Vagina (tissue), 2 donors: Measurements from ENCODE around the gene CIITA. TPM values are rescaled to one million over a fixed set of nuclear protein-coding genes. Genes with fewer than 3 reads are reported as not detected.

Experiments
- DNase-seq, 2 donors: peaks; one replicate each; pipeline ENCODE4 v3.0.0-alpha.2; 2017; ENCODE audit errors: extremely low spot score in 2 of 2
- H3K27ac ChIP-seq: fragments of 200-600 bp; sonication (generic); one replicate; pipeline ENCODE4 v1.5.1; 2019
- H3K27me3 ChIP-seq: fragments of 200-600 bp; sonication (generic); one replicate; pipeline ENCODE4 v1.5.1; 2019
- H3K36me3 ChIP-seq, 2 donors: fragments of 200-600 bp; sonication (generic); one replicate each; pipeline ENCODE4 v1.5.1; 2017 to 2019
- H3K4me1 ChIP-seq: fragments of 200-600 bp; sonication (generic); one replicate; pipeline ENCODE4 v1.5.1; 2019
- H3K4me3 ChIP-seq, 2 donors: fragments of 200-600 bp; sonication (generic); 1 replicate in 1 of 2; 2 replicates in 1 of 2; pipeline ENCODE4 v1.5.1; 2016 to 2019
- H3K9me3 ChIP-seq: fragments of 200-600 bp; sonication (generic); one replicate; pipeline ENCODE4 v1.5.1; 2019
- CTCF ChIP-seq, 3 experiments: fragments of 450-650 bp in 2 of 3; fragments of 200-600 bp in 1 of 3; sonication (generic) in 1 of 3; IDR thresholded peaks; one replicate each; pipeline ENCODE4 v1.5.1; 2017 to 2019; ENCODE audit warnings: antibody characterized with exemption in 3 of 3, mild to moderate bottlenecking in 2 of 3, moderate library complexity in 2 of 3
- POLR2A ChIP-seq, 2 donors: fragments of 450-650 bp; IDR thresholded peaks; one replicate each; pipeline ENCODE4 v1.6.1; 2017; ENCODE audit warnings: antibody characterized with exemption in 2 of 2, mild to moderate bottlenecking in 2 of 2, moderate library complexity in 2 of 2
- POLR2AphosphoS5 ChIP-seq, 2 donors: sonication (generic); formaldehyde crosslinking; IDR thresholded peaks; one replicate each; pipeline ENCODE4 v1.9.0; 2017; ENCODE audit warnings: antibody characterized with exemption in 2 of 2, mild to moderate bottlenecking in 2 of 2, low read depth in 1 of 2; ENCODE audit not compliant: insufficient read depth in 1 of 2
- intact Hi-C: fragments of 100-400 bp; cut with DNase I; formaldehyde crosslinking; loops from one replicate; pipeline ENCODE4 v1.15.1; 2023
- total RNA-seq: library from RNA; depleted of rRNA; stranded (reverse); fragments of >200 nt; gene quantifications from one replicate; pipeline ENCODE4 v1.2.3, GENCODE V29; 2016

CIITA gene
- total RNA-seq, 1 donor from 2014 or later = 16.7 TPM

GRCh38 chr16:10831894-10832886 is 44.8 kb upstream of the CIITA start:
- DNase-seq = no peak
- intact Hi-C loops = loop anchor here (10.0 kb wide), 1 partner anchor 63 kb away; no protein-coding TSS in a partner anchor
- Histone ChIP-seq H3K9me3 (no peaks in the 10 kb centered on the region), H3K36me3 (no peaks in the 10 kb centered on the region), H3K27ac (no peak overlapping the region), H3K4me1 (peaks cover 24% of the 10 kb centered on the region), H3K27me3 (no peaks in the 10 kb centered on the region), H3K4me3 (no peak overlapping the region)
- no peak for TF ChIP-seq POLR2A (IDR thresholded peaks at IDR 0.05)
- TF ChIP-seq CTCF (IDR thresholded peaks at IDR 0.05) = no peak
- no peak for TF ChIP-seq POLR2AphosphoS5 (IDR thresholded peaks at IDR 0.05; ENCODE audit: insufficient read depth in 1 of 2, low read depth in 1 of 2)

GRCh38 chr16:10833271-10833670 is 43.7 kb upstream of the CIITA start:
- no peak overlapping the region for H3K4me3 ChIP-seq
- TF ChIP-seq POLR2AphosphoS5 (IDR thresholded peaks at IDR 0.05; ENCODE audit: insufficient read depth in 1 of 2, low read depth in 1 of 2) (no peak), CTCF (IDR thresholded peaks at IDR 0.05) (no peak), POLR2A (IDR thresholded peaks at IDR 0.05) (no peak)
- no peak for DNase-seq
- H3K27me3 ChIP-seq = no peaks in the 10 kb centered on the region
- intact Hi-C loops = loop anchor here (10.0 kb wide), 1 partner anchor 62 kb away; no protein-coding TSS in a partner anchor
- no peaks in the 10 kb centered on the region for H3K36me3 ChIP-seq
- no peaks in the 10 kb centered on the region for H3K9me3 ChIP-seq
- H3K27ac ChIP-seq = no peak overlapping the region
- H3K4me1 ChIP-seq = peaks cover 13% of the 10 kb centered on the region

- H3K36me3 ChIP-seq = no peaks in the 10 kb centered on the region
- no peak overlapping the region for H3K27ac ChIP-seq
- intact Hi-C loops = loop anchor here (10.0 kb wide), 1 partner anchor 61 kb away; no protein-coding TSS in a partner anchor
- peaks cover 5% of the 10 kb centered on the region for H3K4me1 ChIP-seq
- TF ChIP-seq POLR2AphosphoS5 (IDR thresholded peaks at IDR 0.05; ENCODE audit: insufficient read depth in 1 of 2, low read depth in 1 of 2) (no peak), POLR2A (IDR thresholded peaks at IDR 0.05) (no peak), CTCF (IDR thresholded peaks at IDR 0.05) (no peak)
- H3K27me3 ChIP-seq = no peaks in the 10 kb centered on the region
- H3K9me3 ChIP-seq = no peaks in the 10 kb centered on the region
- no peak overlapping the region for H3K4me3 ChIP-seq
- no peak for DNase-seq
Observed at GRCh38 chr16:10834130-10834529, 42.9 kb upstream of the CIITA start.

GRCh38 chr16:10834766-10835165 is 42.2 kb upstream of the CIITA start:
- no peak for DNase-seq
- Histone ChIP-seq H3K4me3 (no peak overlapping the region), H3K27ac (no peak overlapping the region), H3K4me1 (no peaks in the 10 kb centered on the region), H3K9me3 (no peaks in the 10 kb centered on the region), H3K27me3 (no peaks in the 10 kb centered on the region), H3K36me3 (no peaks in the 10 kb centered on the region)
- TF ChIP-seq POLR2A (IDR thresholded peaks at IDR 0.05) (no peak), POLR2AphosphoS5 (IDR thresholded peaks at IDR 0.05; ENCODE audit: insufficient read depth in 1 of 2, low read depth in 1 of 2) (no peak), CTCF (IDR thresholded peaks at IDR 0.05) (no peak)
- intact Hi-C loops = loop anchor here (10.0 kb wide), 1 partner anchor 60 kb away; no protein-coding TSS in a partner anchor
